ENCODE data around the gene CRTAC1.

The CRTAC1 gene

DNA sequence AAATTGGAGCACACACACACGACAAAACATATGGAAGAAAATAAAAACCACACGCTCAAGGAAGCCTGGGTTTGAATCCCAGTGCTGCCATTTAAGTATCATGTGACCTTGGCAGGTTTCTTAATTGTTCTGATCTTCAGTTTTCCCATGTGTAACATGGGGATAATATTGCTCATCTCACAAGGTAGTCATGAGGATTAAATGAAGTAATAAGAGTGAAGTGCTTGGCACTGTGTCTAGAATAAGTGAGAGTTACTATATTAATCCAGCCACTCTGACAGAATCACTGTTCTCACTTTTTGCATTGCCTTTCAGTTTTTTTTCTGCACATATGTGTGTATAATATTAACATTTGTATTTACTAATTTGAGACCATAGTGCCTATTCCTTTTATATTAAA, 137.5 kb downstream of the CRTAC1 start:
- TF ChIP-seq, protein P1, sequence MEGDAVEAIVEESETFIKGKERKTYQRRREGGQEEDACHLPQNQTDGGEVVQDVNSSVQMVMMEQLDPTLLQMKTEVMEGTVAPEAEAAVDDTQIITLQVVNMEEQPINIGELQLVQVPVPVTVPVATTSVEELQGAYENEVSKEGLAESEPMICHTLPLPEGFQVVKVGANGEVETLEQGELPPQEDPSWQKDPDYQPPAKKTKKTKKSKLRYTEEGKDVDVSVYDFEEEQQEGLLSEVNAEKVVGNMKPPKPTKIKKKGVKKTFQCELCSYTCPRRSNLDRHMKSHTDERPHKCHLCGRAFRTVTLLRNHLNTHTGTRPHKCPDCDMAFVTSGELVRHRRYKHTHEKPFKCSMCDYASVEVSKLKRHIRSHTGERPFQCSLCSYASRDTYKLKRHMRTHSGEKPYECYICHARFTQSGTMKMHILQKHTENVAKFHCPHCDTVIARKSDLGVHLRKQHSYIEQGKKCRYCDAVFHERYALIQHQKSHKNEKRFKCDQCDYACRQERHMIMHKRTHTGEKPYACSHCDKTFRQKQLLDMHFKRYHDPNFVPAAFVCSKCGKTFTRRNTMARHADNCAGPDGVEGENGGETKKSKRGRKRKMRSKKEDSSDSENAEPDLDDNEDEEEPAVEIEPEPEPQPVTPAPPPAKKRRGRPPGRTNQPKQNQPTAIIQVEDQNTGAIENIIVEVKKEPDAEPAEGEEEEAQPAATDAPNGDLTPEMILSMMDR (IDR thresholded peaks at IDR 0.05; ENCODE audit: low read depth, low read length), result no peak
- no peak for DNase-seq (ENCODE audit: extremely low read depth, low read depth)

DNA sequence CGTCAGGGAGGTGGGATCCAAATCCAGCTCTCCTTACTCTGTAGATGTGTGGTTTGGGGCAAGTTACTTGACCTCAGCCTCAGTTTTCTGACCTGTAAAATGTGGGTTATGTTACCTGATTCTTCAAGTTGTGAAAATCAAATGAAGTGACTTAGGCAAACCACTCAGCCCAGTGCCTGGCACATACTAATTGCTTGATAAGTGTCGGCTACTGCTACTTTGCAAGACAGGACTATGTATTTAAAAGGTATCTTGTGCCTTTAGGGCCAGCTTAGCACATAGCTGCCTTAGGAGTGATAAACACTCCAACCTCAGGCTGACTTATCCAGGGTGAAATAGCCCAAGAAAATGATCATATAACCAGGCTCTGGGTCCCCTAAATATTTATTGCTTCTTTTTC, 137.9 kb downstream of the CRTAC1 start:
- TF ChIP-seq, protein P1 (IDR thresholded peaks at IDR 0.05; ENCODE audit: low read depth, low read length), result no peak
- no peak for DNase-seq (ENCODE audit: extremely low read depth, low read depth)

DNA sequence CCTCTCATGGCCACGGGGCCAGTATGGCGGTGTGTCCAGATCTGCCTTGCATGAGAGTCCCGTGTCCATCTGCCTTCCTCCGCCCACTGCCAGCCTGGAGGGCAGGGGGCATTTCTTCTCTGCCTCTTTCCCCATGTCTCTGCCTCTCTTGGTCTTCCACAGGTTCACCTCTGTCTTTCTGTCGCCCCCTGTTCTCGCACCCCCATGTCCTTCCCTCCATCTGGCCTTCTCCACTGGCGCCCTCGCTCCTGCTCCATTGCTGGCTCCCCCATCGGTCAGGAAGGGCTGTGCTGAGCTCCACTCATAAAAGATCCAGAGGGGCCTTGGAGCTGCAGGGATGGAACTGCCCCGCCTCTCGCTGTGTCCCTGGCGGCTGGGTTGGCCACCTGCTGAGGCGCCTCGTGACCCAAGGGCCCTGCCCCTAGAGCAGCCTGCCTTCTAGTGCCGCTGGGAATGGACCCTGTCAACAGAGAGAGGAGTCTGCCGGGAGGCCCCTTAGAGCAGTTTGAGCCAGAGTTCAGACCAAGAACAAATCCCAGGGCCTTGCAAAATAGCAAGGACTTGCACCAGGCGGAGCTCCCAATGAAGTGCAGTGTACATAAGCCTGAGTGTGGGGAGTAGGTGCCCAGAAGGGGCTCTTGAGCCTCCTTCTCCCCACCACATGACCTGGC, 138.8 kb downstream of the CRTAC1 start:
- DNase-seq (ENCODE audit: extremely low read depth, low read depth), result no peak

DNA sequence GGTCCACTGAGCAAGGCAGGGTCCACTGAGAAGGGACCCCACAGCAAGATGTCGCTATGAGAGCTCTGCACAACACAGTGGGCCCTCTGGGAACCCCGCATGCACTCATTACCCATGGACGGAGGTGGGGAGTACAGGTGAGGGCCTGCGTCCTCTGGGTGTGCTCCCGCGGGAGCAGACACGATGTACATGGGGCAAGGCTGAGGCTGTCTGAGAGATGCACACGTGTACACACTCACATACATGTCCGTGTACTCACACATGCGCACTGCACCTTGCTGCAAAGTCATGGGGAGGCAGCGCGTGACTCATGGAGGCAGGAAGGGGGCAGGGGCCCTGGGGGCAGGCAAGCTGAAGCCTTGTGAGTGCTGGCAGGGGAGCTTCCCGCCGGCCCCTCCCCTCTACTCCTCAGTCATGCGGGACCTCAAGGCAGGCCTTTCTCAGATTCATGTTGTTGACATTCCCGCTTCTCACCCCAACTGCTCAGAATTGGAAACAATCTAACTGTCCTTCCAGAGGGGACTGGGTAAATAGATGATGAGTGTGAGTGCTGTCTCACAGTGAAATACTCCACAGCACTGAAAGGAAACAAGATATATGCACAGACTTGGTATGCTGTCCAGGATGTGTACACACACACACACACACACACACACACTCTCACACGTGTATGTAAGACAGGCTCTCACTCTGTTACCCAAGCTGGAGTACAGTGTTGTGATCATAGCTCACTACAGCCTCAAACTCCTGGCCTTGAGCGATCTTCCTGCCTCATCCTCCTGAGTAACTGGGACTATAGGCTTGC, 140.8 kb downstream of the CRTAC1 start:
- TF ChIP-seq, protein P1 (IDR thresholded peaks at IDR 0.05; ENCODE audit: low read depth, low read length), result no peak
- DNase-seq (ENCODE audit: extremely low read depth, low read depth), result peak; percentile 4

More for the DNA sequence above, 138.8 kb downstream of the CRTAC1 start:
- TF ChIP-seq, protein P1 (IDR thresholded peaks at IDR 0.05; ENCODE audit: low read depth, low read length), result no peak

DNA sequence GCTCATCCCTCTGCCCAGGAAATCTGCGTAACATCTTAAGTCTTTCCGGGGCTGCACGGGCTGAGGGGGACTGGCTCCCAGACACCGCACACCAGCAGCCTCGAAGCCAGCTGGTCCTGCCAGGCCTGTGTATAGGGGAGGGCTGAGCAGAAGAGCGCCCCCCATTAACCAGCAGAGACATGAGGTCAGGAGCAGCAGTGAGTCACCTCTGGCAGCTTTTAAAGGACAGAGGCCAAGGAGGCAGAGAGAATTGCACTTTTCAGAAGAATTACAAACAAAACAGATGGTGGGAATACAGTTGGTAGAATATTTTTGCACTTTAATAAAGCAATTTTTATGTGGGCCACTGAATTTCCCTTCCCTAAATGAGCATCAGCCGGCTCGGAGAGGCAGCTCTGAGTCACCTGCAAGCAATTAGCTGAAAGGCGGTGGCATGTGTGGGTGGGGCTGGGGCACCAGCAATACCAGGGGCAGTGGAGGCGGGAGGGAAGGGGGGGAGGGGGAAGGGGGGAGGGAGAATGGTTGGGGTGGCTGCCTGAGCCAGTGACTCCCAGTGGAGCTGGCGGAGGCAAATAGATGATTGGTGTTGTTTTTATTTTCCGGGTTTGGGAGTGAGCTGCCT, 141.7 kb downstream of the CRTAC1 start:
- TF ChIP-seq, protein P1 (IDR thresholded peaks at IDR 0.05; ENCODE audit: low read depth, low read length), result no peak; the same call in 1 of the 2 replicates
- DNase-seq (ENCODE audit: extremely low read depth, low read depth), result peak; percentile 18

DNA sequence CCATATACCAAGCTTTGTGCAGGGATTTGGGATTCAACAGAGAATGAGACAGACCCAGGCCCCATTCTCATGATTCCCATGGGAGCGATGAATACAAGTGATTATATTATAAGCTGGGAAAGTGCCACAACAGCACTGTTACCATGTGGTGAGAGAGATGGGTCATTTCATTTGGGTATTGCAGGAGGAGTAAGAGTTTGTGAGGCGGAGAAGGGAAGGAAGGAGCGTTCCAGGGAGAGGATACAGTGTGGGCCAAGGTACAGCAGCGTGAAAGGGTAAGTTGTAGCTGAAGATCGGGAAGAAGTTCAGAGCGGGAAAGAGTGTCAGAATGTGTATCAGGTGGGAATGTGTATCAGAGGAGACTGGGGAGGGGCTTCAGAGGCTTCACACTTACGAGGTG, 142.3 kb downstream of the CRTAC1 start:
- TF ChIP-seq, protein P1 (IDR thresholded peaks at IDR 0.05; ENCODE audit: low read depth, low read length), result no peak
- no peak for DNase-seq (ENCODE audit: extremely low read depth, low read depth)

DNA sequence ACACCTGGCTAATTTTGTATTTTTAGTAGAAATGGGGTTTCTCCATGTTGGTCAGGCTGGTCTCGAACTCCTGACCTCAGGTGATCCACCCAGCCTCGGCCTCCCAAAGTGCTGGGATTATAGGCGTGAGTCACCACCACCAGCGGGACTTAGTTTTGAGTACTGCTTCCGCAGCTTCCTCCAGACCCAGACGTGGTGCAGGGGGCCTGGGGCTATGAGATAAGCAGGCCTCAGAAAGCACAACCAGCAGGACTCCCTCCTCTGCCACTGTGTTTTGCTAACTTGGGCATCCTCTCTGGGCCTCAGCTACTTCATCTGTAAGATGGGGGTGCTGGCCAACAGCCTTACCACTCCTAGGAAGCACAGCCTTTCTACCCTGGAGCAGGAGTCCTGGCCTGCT, 143.0 kb downstream of the CRTAC1 start:
- TF ChIP-seq, protein P1 (IDR thresholded peaks at IDR 0.05; ENCODE audit: low read depth, low read length), result no peak
- DNase-seq (ENCODE audit: extremely low read depth, low read depth), result no peak
